CD4-positive, alpha-beta T cell treated with Interleukin-2 at 100 ng/mL for 4 hours (primary cell): ENCODE data around the gene KRT75.

Experiments used
- DNase-seq: peaks from one replicate; pipeline ENCODE4 v3.0.0-alpha.2; 2020; ENCODE audit warnings: low spot score

Gene KRT75

GRCh38 chr12:52439845-52440244 is 5.7 kb upstream of the KRT75 start:
- DNase-seq: no peak

- no peak for DNase-seq
Observed at GRCh38 chr12:52439420-52439819, 5.2 kb upstream of the KRT75 start.

GRCh38 chr12:52438305-52439301 is 4.4 kb upstream of the KRT75 start:
- no peak for DNase-seq

GRCh38 chr12:52437508-52437907 is 3.3 kb upstream of the KRT75 start:
- no peak for DNase-seq

- DNase-seq: no peak
Observed at GRCh38 chr12:52436828-52437474, 2.8 kb upstream of the KRT75 start.

- no peak for DNase-seq
Observed at GRCh38 chr12:52436000-52436827, 2.0 kb upstream of the KRT75 start.

- DNase-seq: no peak
Observed at GRCh38 chr12:52435659-52435999, 1.5 kb upstream of the KRT75 start.

GRCh38 chr12:52434760-52435530 is 774 bp upstream of the KRT75 start:
- DNase-seq: no peak

- DNase-seq: no peak
Observed at GRCh38 chr12:52433501-52434080, 580 bp downstream of the KRT75 start.

GRCh38 chr12:52432559-52433207 is 1.5 kb downstream of the KRT75 start:
- DNase-seq: no peak

- no peak for DNase-seq
Observed at GRCh38 chr12:52428121-52428520, 6.0 kb downstream of the KRT75 start.

GRCh38 chr12:52427083-52427482 is 7.1 kb downstream of the KRT75 start:
- DNase-seq: no peak

GRCh38 chr12:52426034-52426433 is 8.1 kb downstream of the KRT75 start:
- no peak for DNase-seq

GRCh38 chr12:52425466-52425865 is 8.7 kb downstream of the KRT75 start:
- DNase-seq: no peak

GRCh38 chr12:52423661-52424500 is 10.3 kb downstream of the KRT75 start:
- DNase-seq: no peak

GRCh38 chr12:52423035-52423434 is 11.1 kb downstream of the KRT75 start:
- DNase-seq: no peak

- DNase-seq: no peak
Observed at GRCh38 chr12:52419656-52420055, 14.5 kb downstream of the KRT75 start.

GRCh38 chr12:52418576-52419110 is 15.5 kb downstream of the KRT75 start:
- no peak for DNase-seq

GRCh38 chr12:52417740-52418139 is 16.4 kb downstream of the KRT75 start:
- DNase-seq: no peak

- no peak for DNase-seq
Observed at GRCh38 chr12:52416795-52417194, 17.4 kb downstream of the KRT75 start.
